H1 (cell line): ENCODE results near the gene WDR45B. TPM values are rescaled to one million over a fixed set of nuclear protein-coding genes. Genes with fewer than 3 reads are reported as not detected.

Source experiments
- CTCF ChIA-PET: fragments of 300-600 bp; sonication (Branson Sonifier 250); formaldehyde crosslinking; loops from one replicate; lab custom pipeline; 2021; ENCODE audit not compliant: partially characterized antibody; lab: Charles Lee
- POLR2A ChIA-PET: fragments of 300-600 bp; sonication (Branson Sonifier 250); formaldehyde crosslinking; loops from one replicate; lab custom pipeline; 2021; ENCODE audit warnings: inconsistent platforms; ENCODE audit not compliant: partially characterized antibody; lab: Charles Lee
- DNase-seq, 2 experiments: peaks; one replicate each; pipeline versions ENCODE4 v3.0.0 to v3.0.0-alpha.2; 2010 to 2022; ENCODE audit warnings: low spot score in 2 of 2, low read depth in 1 of 2, mixed read lengths in 1 of 2
- FAIRE-seq: peaks from 2 replicates; lab custom pipeline; 2011; peaks lifted over from hg19 to GRCh38; lab: Jason Lieb, UNC
- H2AFZ ChIP-seq: 2 replicates; pipeline ENCODE4 v1.8.1; 2012; ENCODE audit warnings: low read length, inconsistent platforms
- H2AK5ac ChIP-seq: 2 replicates; pipeline ENCODE4 v1.6.1; 2013; ENCODE audit warnings: low read depth, low read length
- H2BK120ac ChIP-seq: replicated peaks from 2 replicates; pipeline ENCODE3; 2013; ENCODE audit warnings: low read depth, low read length, inconsistent platforms
- H2BK12ac ChIP-seq: 2 replicates; pipeline ENCODE4 v1.6.1; 2013; ENCODE audit warnings: low read depth, low read length
- H2BK15ac ChIP-seq: 2 replicates; pipeline ENCODE4 v1.6.1; 2013; ENCODE audit warnings: low read length
- H2BK20ac ChIP-seq: 2 replicates; pipeline ENCODE4 v1.6.1; 2013; ENCODE audit warnings: low read length
- H2BK5ac ChIP-seq: 2 replicates; pipeline ENCODE4 v1.6.1; 2013; ENCODE audit warnings: low read depth, low read length
- H3K14ac ChIP-seq: 2 replicates; pipeline ENCODE4 v1.6.1; 2013; ENCODE audit warnings: inconsistent platforms; ENCODE audit not compliant: insufficient read length
- H3K18ac ChIP-seq: 2 replicates; pipeline ENCODE4 v1.6.1; 2013; ENCODE audit warnings: low read length; ENCODE audit errors: extremely low read depth
- H3K23ac ChIP-seq: 2 replicates; pipeline ENCODE4 v1.6.1; 2013; ENCODE audit warnings: inconsistent platforms; ENCODE audit not compliant: insufficient read length
- H3K23me2 ChIP-seq: 2 replicates; pipeline ENCODE4 v1.6.1; 2013; ENCODE audit warnings: low read depth, low read length
- H3K27ac ChIP-seq: 2 replicates; pipeline ENCODE4 v1.6.1; 2011; ENCODE audit warnings: low read depth, low read length, inconsistent platforms
- H3K27me3 ChIP-seq, 4 experiments: replicated peaks in 1 of 4; 1 replicate in 1 of 4; 2 replicates in 3 of 4; pipeline versions ENCODE4 v1.6.1 to v1.8.1; 2011 to 2013; ENCODE audit warnings: low read length in 3 of 4, mild to moderate bottlenecking in 3 of 4, inconsistent platforms in 2 of 4, mixed read lengths in 2 of 4, moderate library complexity in 1 of 4; ENCODE audit not compliant: control insufficient read depth in 3 of 4, insufficient read depth in 3 of 4; ENCODE audit errors: extremely low read depth in 1 of 4
- H3K36me3 ChIP-seq, 4 experiments: 2 replicates each; pipeline versions ENCODE4 v1.6.1 to v1.8.1; 2011 to 2013; ENCODE audit warnings: mild to moderate bottlenecking in 4 of 4, low read length in 3 of 4, moderate library complexity in 2 of 4, control low read depth in 1 of 4, inconsistent platforms in 1 of 4; ENCODE audit not compliant: insufficient read depth in 4 of 4, control insufficient read depth in 2 of 4
- H3K4ac ChIP-seq: replicated peaks from 2 replicates; pipeline ENCODE3; 2013; ENCODE audit warnings: low read length, low read depth, mixed read lengths, inconsistent platforms; ENCODE audit not compliant: insufficient read length
- H3K4me1 ChIP-seq, 4 experiments: replicated peaks in 1 of 4; 1 replicate in 1 of 4; 2 replicates in 3 of 4; pipeline versions ENCODE4 v1.6.1 to v1.8.1; 2011 to 2013; ENCODE audit warnings: low read length in 3 of 4, inconsistent platforms in 2 of 4, mixed read lengths in 1 of 4; ENCODE audit not compliant: insufficient read depth in 4 of 4, control insufficient read depth in 3 of 4
- H3K4me2 ChIP-seq, 2 experiments: 2 replicates each; pipeline versions ENCODE4 v1.6.1 to v1.8.1; 2011 to 2013; ENCODE audit warnings: low read depth in 2 of 2, low read length in 2 of 2, control low read depth in 1 of 2, inconsistent platforms in 1 of 2, mild to moderate bottlenecking in 1 of 2; ENCODE audit not compliant: insufficient read depth in 1 of 2
- H3K4me3 ChIP-seq, 4 experiments: fragments of 200-600, 300-600 bp in 1 of 4; sonication (generic), shearing (Covaris generic), sonication (Bioruptor Twin) in 1 of 4; 2 replicates each; pipeline versions ENCODE4 v1.5.1 to v1.8.1; 2011 to 2016; ENCODE audit warnings: low read length in 4 of 4, low read depth in 3 of 4, control low read depth in 2 of 4, inconsistent platforms in 2 of 4, mild to moderate bottlenecking in 2 of 4, mixed read lengths in 1 of 4, moderate library complexity in 1 of 4; ENCODE audit not compliant: insufficient read depth in 2 of 4; ENCODE audit errors: extremely low read depth in 1 of 4
- H3K56ac ChIP-seq: replicated peaks from 2 replicates; pipeline ENCODE3; 2013; ENCODE audit warnings: low read depth, mild to moderate bottlenecking, mixed read lengths, low read length, inconsistent platforms; ENCODE audit not compliant: insufficient read length
- H3K79me1 ChIP-seq: 2 replicates; pipeline ENCODE4 v1.6.1; 2013; ENCODE audit warnings: low read depth, low read length, control low read depth
- H3K79me2 ChIP-seq, 2 experiments: 2 replicates each; pipeline versions ENCODE4 v1.6.1 to v1.8.1; 2012 to 2013; ENCODE audit warnings: low read length in 2 of 2, mild to moderate bottlenecking in 2 of 2, inconsistent platforms in 1 of 2; ENCODE audit not compliant: insufficient read depth in 2 of 2, control insufficient read depth in 1 of 2
- H3K9ac ChIP-seq, 4 experiments: replicated peaks in 1 of 4; 1 replicate in 1 of 4; 2 replicates in 3 of 4; pipeline versions ENCODE4 v1.6.1 to v1.8.1; 2011 to 2013; ENCODE audit warnings: low read depth in 3 of 4, low read length in 3 of 4, control low read depth in 2 of 4, mild to moderate bottlenecking in 2 of 4, moderate library complexity in 2 of 4, inconsistent platforms in 1 of 4; ENCODE audit errors: extremely low read depth in 1 of 4
- H3K9me3 ChIP-seq, 2 experiments: 2 replicates each; pipeline versions ENCODE4 v1.6.1 to v1.8.1; 2012 to 2013; ENCODE audit warnings: mild to moderate bottlenecking in 2 of 2, moderate library complexity in 2 of 2, control low read depth in 1 of 2, inconsistent platforms in 1 of 2, low read depth in 1 of 2, low read length in 1 of 2, mixed read lengths in 1 of 2; ENCODE audit not compliant: insufficient read depth in 2 of 2
- H4K20me1 ChIP-seq, 2 experiments: replicated peaks in 1 of 2; 2 replicates each; pipeline versions ENCODE3 to v1.8.1; 2011 to 2013; ENCODE audit warnings: inconsistent platforms in 2 of 2, low read length in 2 of 2, mild to moderate bottlenecking in 1 of 2; ENCODE audit not compliant: insufficient read depth in 2 of 2, control insufficient read depth in 1 of 2
- H4K5ac ChIP-seq: 2 replicates; pipeline ENCODE4 v1.6.1; 2013; ENCODE audit warnings: low read length, low read depth, mixed read lengths, inconsistent platforms; ENCODE audit not compliant: insufficient read length
- H4K8ac ChIP-seq: 2 replicates; pipeline ENCODE4 v1.8.0; 2013; ENCODE audit warnings: mild to moderate bottlenecking, moderate library complexity, low read length, inconsistent platforms; ENCODE audit not compliant: insufficient read depth; ENCODE audit errors: extremely low read depth
- H4K91ac ChIP-seq: replicated peaks from 2 replicates; pipeline ENCODE3; 2013; ENCODE audit warnings: low read length, mixed read lengths, inconsistent platforms; ENCODE audit not compliant: insufficient read length
- JUND ChIP-seq: IDR thresholded peaks from 2 replicates; pipeline ENCODE4 v1.6.1; 2011; ENCODE audit warnings: mild to moderate bottlenecking, improper control_type of control experiment, low read length
- KDM5A ChIP-seq: fragments of 200-600 bp; IDR thresholded peaks from 2 replicates; pipeline ENCODE4 v1.7.1; 2012; ENCODE audit warnings: mild to moderate bottlenecking, low read length, inconsistent platforms, mixed read lengths
- PHF8 ChIP-seq: fragments of 200-600 bp; sonication (generic); conservative IDR thresholded peaks from 2 replicates; pipeline ENCODE4 v1.7.1; 2012; ENCODE audit warnings: low read depth, mild to moderate bottlenecking, inconsistent platforms, low read length, moderate library complexity
- POLR2A ChIP-seq, 2 experiments: IDR thresholded peaks; 1 replicate in 1 of 2; 2 replicates in 1 of 2; pipeline ENCODE4 v1.6.1; 2011; ENCODE audit warnings: low read depth in 2 of 2, low read length in 2 of 2, mild to moderate bottlenecking in 2 of 2; ENCODE audit errors: control extremely low read depth in 1 of 2
- POLR2AphosphoS5 ChIP-seq: IDR thresholded peaks from 2 replicates; pipeline ENCODE4 v1.6.1; 2011; ENCODE audit warnings: low read depth, low read length
- POU5F1 ChIP-seq: IDR thresholded peaks from 2 replicates; pipeline ENCODE4 v1.6.1; 2011; ENCODE audit warnings: low read depth, mild to moderate bottlenecking, low read length, moderate library complexity
- RAD21 ChIP-seq, 2 experiments: IDR thresholded peaks in 1 of 2; conservative IDR thresholded peaks in 1 of 2; 2 replicates each; pipeline ENCODE4 v1.6.1; 2011; ENCODE audit warnings: low read depth in 2 of 2, low read length in 2 of 2, improper control_type of control experiment in 1 of 2, inconsistent platforms in 1 of 2, mild to moderate bottlenecking in 1 of 2, moderate library complexity in 1 of 2
- SIX5 ChIP-seq: IDR thresholded peaks from 2 replicates; pipeline ENCODE4 v1.6.1; 2011; ENCODE audit warnings: mild to moderate bottlenecking, low read depth, low read length
- YY1 ChIP-seq: IDR thresholded peaks from 2 replicates; pipeline ENCODE4 v1.6.1; 2011; ENCODE audit warnings: low read depth, mild to moderate bottlenecking, low read length
- WGBS, 2 experiments: shearing (Covaris generic) in 1 of 2; methylation state at CpG; one replicate each; pipeline versions ENCODE4 v1.1.6 to v1.1.7; 2013 to 2015; ENCODE audit warnings: low lambda C conversion rate in 2 of 2, mixed read lengths in 2 of 2, inconsistent platforms in 1 of 2, low coverage in 1 of 2, missing lambda C conversion rate in 1 of 2; ENCODE audit not compliant: insufficient replicate concordance in 2 of 2, insufficient coverage in 1 of 2, insufficient read length in 1 of 2; ENCODE audit errors: extremely low coverage in 1 of 2, missing lambda C conversion rate in 1 of 2; 5-methylcytosine and 5-hydroxymethylcytosine counted together
- polyA plus RNA-seq, 7 experiments: library from polyadenylated mRNA; depleted of rRNA in 3 of 7; stranded (reverse) in 5 of 7; unstranded in 2 of 7; fragments of >200 nt in 5 of 7; fragments of 200-250 nt in 2 of 7; gene quantifications; 1 replicate in 5 of 7; 2 replicates in 1 of 7; 4 replicates in 1 of 7; pipeline versions ENCODE4 v1.2.1 to v1.2.3, GENCODE V29; 2011 to 2013; ENCODE audit warnings: missing spikeins in 2 of 7, mixed read lengths in 2 of 7
- total RNA-seq: library from RNA; stranded (reverse); fragmentation: NEBNext Ultra II Directional; extraction: Animal tissue kit (Norgen Biotek cat#: 25700); gene quantifications from 2 replicates; pipeline ENCODE4 v1.2.1, GENCODE V29; 2021
- TF ChIP-seq, protein P1 (sequence below), 3 experiments: IDR thresholded peaks; 1 replicate in 2 of 3; 2 replicates in 1 of 3; pipeline versions ENCODE4 v1.5.1 to v1.6.1; 2011; ENCODE audit warnings: low read length in 3 of 3, mild to moderate bottlenecking in 3 of 3, inconsistent platforms in 2 of 3, low read depth in 1 of 3, moderate library complexity in 1 of 3; ENCODE audit not compliant: insufficient read depth in 1 of 3; ENCODE audit errors: control extremely low read depth in 1 of 3

Gene WDR45B
- total and polyA plus RNA-seq, 2 of the 8 experiments (the other 6 are each of a cell fraction or from before 2014, with no cell fraction given), result 82.0 to 100 TPM

GRCh38 chr17:82653651-82654528, 5.6 kb upstream of the WDR45B start:
- H3K9me3 ChIP-seq, result no peaks in the 10 kb centered on the region
- TF ChIP-seq RAD21 (IDR thresholded peaks at IDR 0.05 in 1 of 2, conservative IDR thresholded peaks at IDR 0.05 in 1 of 2; ENCODE audit: low read depth in 2 of 2, low read length in 2 of 2), result no peak
- TF ChIP-seq POLR2A (IDR thresholded peaks at IDR 0.05; ENCODE audit: control extremely low read depth in 1 of 2, low read depth in 2 of 2, low read length in 2 of 2), result no peak
- TF ChIP-seq POLR2AphosphoS5, result no peak
- TF ChIP-seq SIX5, result no peak
- TF ChIP-seq POU5F1, result no peak
- TF ChIP-seq PHF8, result no peak
- TF ChIP-seq, protein P1, sequence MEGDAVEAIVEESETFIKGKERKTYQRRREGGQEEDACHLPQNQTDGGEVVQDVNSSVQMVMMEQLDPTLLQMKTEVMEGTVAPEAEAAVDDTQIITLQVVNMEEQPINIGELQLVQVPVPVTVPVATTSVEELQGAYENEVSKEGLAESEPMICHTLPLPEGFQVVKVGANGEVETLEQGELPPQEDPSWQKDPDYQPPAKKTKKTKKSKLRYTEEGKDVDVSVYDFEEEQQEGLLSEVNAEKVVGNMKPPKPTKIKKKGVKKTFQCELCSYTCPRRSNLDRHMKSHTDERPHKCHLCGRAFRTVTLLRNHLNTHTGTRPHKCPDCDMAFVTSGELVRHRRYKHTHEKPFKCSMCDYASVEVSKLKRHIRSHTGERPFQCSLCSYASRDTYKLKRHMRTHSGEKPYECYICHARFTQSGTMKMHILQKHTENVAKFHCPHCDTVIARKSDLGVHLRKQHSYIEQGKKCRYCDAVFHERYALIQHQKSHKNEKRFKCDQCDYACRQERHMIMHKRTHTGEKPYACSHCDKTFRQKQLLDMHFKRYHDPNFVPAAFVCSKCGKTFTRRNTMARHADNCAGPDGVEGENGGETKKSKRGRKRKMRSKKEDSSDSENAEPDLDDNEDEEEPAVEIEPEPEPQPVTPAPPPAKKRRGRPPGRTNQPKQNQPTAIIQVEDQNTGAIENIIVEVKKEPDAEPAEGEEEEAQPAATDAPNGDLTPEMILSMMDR (IDR thresholded peaks at IDR 0.05; ENCODE audit: control extremely low read depth in 1 of 3, insufficient read depth in 1 of 3, low read depth in 1 of 3, low read length in 3 of 3), result no peak
- no peak for TF ChIP-seq KDM5A
- TF ChIP-seq JUND, result no peak
- TF ChIP-seq YY1, result no peak

More at GRCh38 chr17:82653651-82654528, 5.6 kb upstream of the WDR45B start:
- Histone ChIP-seq H2BK15ac (no peak overlapping the region), H3K4me2 (no peak overlapping the region), H3K18ac (no peak overlapping the region), H3K23me2 (no peaks in the 10 kb centered on the region), H3K27me3 (no peaks in the 10 kb centered on the region; a peak in 1 of 7 replicates), H2BK120ac (no peak overlapping the region), H3K4me3 (no peak overlapping the region), H4K8ac (peak overlapping the region; percentile 39), H2BK20ac (no peak overlapping the region), H3K36me3 (no peaks in the 10 kb centered on the region), H3K14ac (no peak overlapping the region), H3K27ac (no peak overlapping the region), H3K9ac (no peak overlapping the region), H2AFZ (no peak overlapping the region), H3K4me1 (peaks cover 0 to 2% (median under 1%) of the 10 kb centered on the region in 4 experiments; a peak in 3 of 7 replicates), H3K4ac (no peak overlapping the region), H2BK12ac (no peak overlapping the region), H4K5ac (no peak overlapping the region), H2BK5ac (no peak overlapping the region), H3K79me1 (no peaks in the 10 kb centered on the region), H2AK5ac (no peak overlapping the region), H4K20me1 (no peaks in the 10 kb centered on the region), H3K23ac (no peak overlapping the region), H3K56ac (no peak overlapping the region), H3K79me2 (no peaks in the 10 kb centered on the region), H4K91ac (no peak overlapping the region)
- CTCF ChIA-PET, result interaction anchor here (1.6 kb wide), 1 partner anchor 17 kb away, joined by 3 read pairs; no protein-coding TSS in a partner anchor
- no peak for DNase-seq
- FAIRE-seq, result no peak
- 90% methylated on average over 30 of the region's 30 CpGs; no CpG with 5 or more reads in 1 of the 2 experiments for WGBS, 2 experiments
- POLR2A ChIA-PET, result no interaction called here
